COLO829 (cell line): Measurements from ENCODE around the gene PHLDB1.
"Not testable (repeated sequence)": the region's sequence is repeated elsewhere in the genome, so short reads cannot be mapped to it uniquely, and the experiment has no call there.

Experiments
- DNase-seq: peaks from one replicate; pipeline ENCODE4 v3.0.0; 2012; ENCODE audit warnings: low spot score

PHLDB1 gene

GRCh38 chr11:118606157-118606843 is 1.1 kb upstream of the PHLDB1 start:
- no peak for DNase-seq

GRCh38 chr11:118606844-118607228 is 579 bp upstream of the PHLDB1 start:
- DNase-seq: no peak

GRCh38 chr11:118608360-118609227 is 1.2 kb downstream of the PHLDB1 start:
- no peak for DNase-seq

- DNase-seq: no peak
These were observed 2.2 kb downstream of the PHLDB1 start for GRCh38 chr11:118609380-118610224.

GRCh38 chr11:118610225-118610772 is 2.9 kb downstream of the PHLDB1 start:
- DNase-seq: no peak

GRCh38 chr11:118610773-118611432 is 3.5 kb downstream of the PHLDB1 start:
- DNase-seq: no peak

GRCh38 chr11:118611433-118611795 is 4.0 kb downstream of the PHLDB1 start:
- DNase-seq: not testable (repeated sequence)

GRCh38 chr11:118612378-118612777 is 5.0 kb downstream of the PHLDB1 start:
- DNase-seq: no peak

GRCh38 chr11:118614511-118614910 is 7.1 kb downstream of the PHLDB1 start:
- no peak for DNase-seq

- DNase-seq: no peak
These were observed 8.0 kb downstream of the PHLDB1 start for GRCh38 chr11:118615282-118615975.

GRCh38 chr11:118615976-118616371 is 8.6 kb downstream of the PHLDB1 start:
- DNase-seq: no peak

GRCh38 chr11:118618115-118618990 is 10.9 kb downstream of the PHLDB1 start:
- DNase-seq: peak; percentile 68

GRCh38 chr11:118618991-118619375 is 11.6 kb downstream of the PHLDB1 start:
- DNase-seq: no peak

- DNase-seq: peak; percentile 82
These were observed 12.2 kb downstream of the PHLDB1 start for GRCh38 chr11:118619444-118620197.

- peak; percentile 66 for DNase-seq
These were observed 13.2 kb downstream of the PHLDB1 start for GRCh38 chr11:118620529-118621070.

- DNase-seq: peak; percentile 84
These were observed 13.8 kb downstream of the PHLDB1 start for GRCh38 chr11:118621071-118621783.

- DNase-seq: no peak
These were observed 14.5 kb downstream of the PHLDB1 start for GRCh38 chr11:118621784-118622375.
